Lower lobe of right lung (tissue), 2 donors: ENCODE results near the gene IL31RA. TPM values are rescaled to one million over a fixed set of nuclear protein-coding genes. Genes with fewer than 3 reads are reported as not detected.

Experiments used
- ATAC-seq, 2 donors: fragments of 200-7000 bp; cut with Tn5 transposase; one replicate each; pipeline ENCODE4 v1.9.1; 2020 to 2022; ENCODE audit warnings: mild to moderate bottlenecking in 2 of 2, moderate library complexity in 2 of 2
- DNase-seq: peaks from one replicate; pipeline ENCODE4 v3.0.0-alpha.2; 2020
- H3K27ac ChIP-seq: fragments of 200-600 bp; one replicate; pipeline ENCODE4 v1.8.0; 2022
- H3K27me3 ChIP-seq: fragments of 200-600 bp; one replicate; pipeline ENCODE4 v1.8.0; 2022; ENCODE audit warnings: low read depth
- H3K36me3 ChIP-seq: fragments of 200-600 bp; one replicate; pipeline ENCODE4 v1.8.0; 2022; ENCODE audit warnings: mild to moderate bottlenecking
- H3K4me1 ChIP-seq: fragments of 200-600 bp; one replicate; pipeline ENCODE4 v1.8.0; 2022
- H3K4me3 ChIP-seq: fragments of 200-600 bp; one replicate; pipeline ENCODE4 v1.8.0; 2022; ENCODE audit warnings: mild to moderate bottlenecking
- H3K9me3 ChIP-seq: fragments of 200-600 bp; one replicate; pipeline ENCODE4 v1.8.0; 2022
- CTCF ChIP-seq: fragments of 200-600 bp; IDR thresholded peaks from one replicate; pipeline ENCODE4 v1.8.0; 2022; ENCODE audit warnings: antibody characterized with exemption, mild to moderate bottlenecking
- intact Hi-C: fragments of 100-400 bp; cut with DNase I; formaldehyde crosslinking; loops from one replicate; pipeline ENCODE4 v1.11.0; 2022
- total RNA-seq: library from RNA; stranded (reverse); fragmentation: NEBNext Ultra II Directional; extraction: Animal tissue kit (Norgen Biotek cat#: 25700); gene quantifications from one replicate; pipeline ENCODE4 v1.2.1, GENCODE V29; 2021
- donor health status: DM: no; HTN: yes; CAD: no; lungs with severe emphysema.

IL31RA gene
- total RNA-seq, 1 donor from 2014 or later: not detected

GRCh38 chr5:55821731-55822512, 29.2 kb upstream of the IL31RA start:
- no peaks in the 10 kb centered on the region for H3K9me3 ChIP-seq
- no peak for TF ChIP-seq CTCF
- H3K27ac ChIP-seq: no peak overlapping the region
- peak overlapping the region; percentile 50 for H3K4me3 ChIP-seq
- H3K4me1 ChIP-seq: peaks cover 6% of the 10 kb centered on the region
- DNase-seq (peak; percentile 50), ATAC-seq (peak; percentile 74 to 89)
- peaks cover 14% of the 10 kb centered on the region for H3K27me3 ChIP-seq
- H3K36me3 ChIP-seq: no peaks in the 10 kb centered on the region
- intact Hi-C loops: no loop called here

GRCh38 chr5:55823151-55823796, 27.9 kb upstream of the IL31RA start:
- no peak for TF ChIP-seq CTCF
- Histone ChIP-seq H3K4me1 (peaks cover 6% of the 10 kb centered on the region), H3K27ac (no peak overlapping the region), H3K27me3 (peaks cover 14% of the 10 kb centered on the region), H3K36me3 (no peaks in the 10 kb centered on the region), H3K9me3 (no peaks in the 10 kb centered on the region), H3K4me3 (no peak overlapping the region)
- ATAC-seq: peak in 1 of 2 donors; percentile 83
- no peak for DNase-seq
- intact Hi-C loops: no loop called here

- H3K4me1 ChIP-seq: no peaks in the 10 kb centered on the region
- DNase-seq: no peak
- no peaks in the 10 kb centered on the region for H3K9me3 ChIP-seq
- no peaks in the 10 kb centered on the region for H3K27me3 ChIP-seq
- H3K4me3 ChIP-seq: no peak overlapping the region
- intact Hi-C loops: no loop called here
- H3K36me3 ChIP-seq: no peaks in the 10 kb centered on the region
- no peak for TF ChIP-seq CTCF
- ATAC-seq: no peak
- H3K27ac ChIP-seq: no peak overlapping the region
These were observed 21.2 kb upstream of the IL31RA start for GRCh38 chr5:55829956-55830355.

GRCh38 chr5:55832446-55832845, 18.7 kb upstream of the IL31RA start:
- Histone ChIP-seq H3K27me3 (no peaks in the 10 kb centered on the region), H3K4me3 (no peak overlapping the region), H3K27ac (no peak overlapping the region), H3K36me3 (no peaks in the 10 kb centered on the region), H3K4me1 (no peaks in the 10 kb centered on the region), H3K9me3 (no peaks in the 10 kb centered on the region)
- intact Hi-C loops: no loop called here
- TF ChIP-seq CTCF: no peak
- ATAC-seq (no peak), DNase-seq (no peak)

GRCh38 chr5:55836191-55836590, 15.0 kb upstream of the IL31RA start:
- no peak for ATAC-seq
- H3K27me3 ChIP-seq: no peaks in the 10 kb centered on the region
- DNase-seq: no peak
- no peaks in the 10 kb centered on the region for H3K4me1 ChIP-seq
- no peaks in the 10 kb centered on the region for H3K9me3 ChIP-seq
- H3K36me3 ChIP-seq: no peaks in the 10 kb centered on the region
- no peak overlapping the region for H3K27ac ChIP-seq
- intact Hi-C loops: no loop called here
- no peak for TF ChIP-seq CTCF
- H3K4me3 ChIP-seq: no peak overlapping the region
